C4-2B (cell line): Measurements from ENCODE around the gene RASAL1.

Experiments used
- ZFX ChIP-seq: fragments of 450-650 bp; IDR thresholded peaks from 2 replicates; pipeline ENCODE4 v1.6.1; 2017
- TF ChIP-seq, protein P1 (sequence below): fragments of 450-650 bp; conservative IDR thresholded peaks from 2 replicates; pipeline ENCODE4 v1.5.1; 2017; ENCODE audit warnings: mild to moderate bottlenecking

DNA sequence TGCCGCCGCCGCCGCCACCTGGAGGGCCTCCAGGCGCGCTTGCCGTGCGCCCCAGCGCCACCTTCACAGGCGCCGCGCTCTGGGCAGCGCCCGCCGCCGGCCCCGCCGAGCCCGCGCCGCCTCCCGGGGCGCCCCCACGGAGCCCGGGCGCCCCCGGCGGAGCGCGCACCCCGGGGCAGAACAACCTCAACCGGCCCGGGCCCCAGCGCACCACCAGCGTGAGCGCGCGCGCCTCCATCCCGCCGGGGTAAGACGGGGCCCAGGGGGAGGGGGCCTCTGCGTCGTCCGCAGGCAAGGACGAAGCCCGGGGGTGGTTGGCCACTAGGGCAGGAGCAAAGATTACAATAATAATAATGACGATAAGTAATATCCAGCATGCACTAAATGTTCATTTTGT lies 57.7 kb downstream of the RASAL1 start:
- TF ChIP-seq, protein P1, sequence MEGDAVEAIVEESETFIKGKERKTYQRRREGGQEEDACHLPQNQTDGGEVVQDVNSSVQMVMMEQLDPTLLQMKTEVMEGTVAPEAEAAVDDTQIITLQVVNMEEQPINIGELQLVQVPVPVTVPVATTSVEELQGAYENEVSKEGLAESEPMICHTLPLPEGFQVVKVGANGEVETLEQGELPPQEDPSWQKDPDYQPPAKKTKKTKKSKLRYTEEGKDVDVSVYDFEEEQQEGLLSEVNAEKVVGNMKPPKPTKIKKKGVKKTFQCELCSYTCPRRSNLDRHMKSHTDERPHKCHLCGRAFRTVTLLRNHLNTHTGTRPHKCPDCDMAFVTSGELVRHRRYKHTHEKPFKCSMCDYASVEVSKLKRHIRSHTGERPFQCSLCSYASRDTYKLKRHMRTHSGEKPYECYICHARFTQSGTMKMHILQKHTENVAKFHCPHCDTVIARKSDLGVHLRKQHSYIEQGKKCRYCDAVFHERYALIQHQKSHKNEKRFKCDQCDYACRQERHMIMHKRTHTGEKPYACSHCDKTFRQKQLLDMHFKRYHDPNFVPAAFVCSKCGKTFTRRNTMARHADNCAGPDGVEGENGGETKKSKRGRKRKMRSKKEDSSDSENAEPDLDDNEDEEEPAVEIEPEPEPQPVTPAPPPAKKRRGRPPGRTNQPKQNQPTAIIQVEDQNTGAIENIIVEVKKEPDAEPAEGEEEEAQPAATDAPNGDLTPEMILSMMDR = no peak
- no peak for TF ChIP-seq ZFX
